ENCODE results near the gene OXTR. TPM values are rescaled to one million over a fixed set of nuclear protein-coding genes. Genes with fewer than 3 reads are reported as not detected.

The OXTR gene
- polyA plus RNA-seq, 1 donor from 2014 or later, result 1.7 TPM

GRCh38 chr3:8756671-8757070, 12.7 kb downstream of the OXTR start:
- Histone ChIP-seq H3K27ac (ENCODE audit: low read length) (no peak overlapping the region), H3K36me3 (ENCODE audit: insufficient read depth, low read length) (no peaks in the 10 kb centered on the region), H3K27me3 (ENCODE audit: insufficient read depth, low read depth, low read length) (no peaks in the 10 kb centered on the region), H3K9me2 (ENCODE audit: insufficient read depth, low read length) (no peaks in the 10 kb centered on the region), H4K20me1 (ENCODE audit: insufficient read depth) (no peaks in the 10 kb centered on the region), H3K9me3 (ENCODE audit: low read length) (no peaks in the 10 kb centered on the region), H2AFZ (ENCODE audit: low read depth, low read length) (no peak overlapping the region), H3K9ac (ENCODE audit: low read length) (no peak overlapping the region), H3K4me2 (ENCODE audit: low read length) (no peak overlapping the region), H3K4me3 (ENCODE audit: low read length) (no peak overlapping the region), H3F3A (ENCODE audit: insufficient read depth, low read length, poor library complexity, severe bottlenecking) (no peaks in the 10 kb centered on the region), H3K79me2 (replicated peaks; ENCODE audit: insufficient read depth, low read length) (no peaks in the 10 kb centered on the region)
- TF ChIP-seq SMC3 (conservative IDR thresholded peaks at IDR 0.05; ENCODE audit: poor library complexity) (no peak), TAF1 (IDR thresholded peaks at IDR 0.05; ENCODE audit: low read depth) (no peak), REST (IDR thresholded peaks at IDR 0.05; ENCODE audit: borderline replicate concordance) (no peak), MXI1 (conservative IDR thresholded peaks at IDR 0.05; ENCODE audit: poor library complexity, severe bottlenecking) (no peak), POLR2AphosphoS5 (IDR thresholded peaks at IDR 0.05) (no peak), CTCF (IDR thresholded peaks at IDR 0.05; ENCODE audit: poor library complexity, severe bottlenecking) (no peak), EP300 (conservative IDR thresholded peaks at IDR 0.05; ENCODE audit: poor library complexity, severe bottlenecking) (no peak), RAD21 (conservative IDR thresholded peaks at IDR 0.05) (no peak), EZH2 (IDR thresholded peaks at IDR 0.05; ENCODE audit: borderline replicate concordance, insufficient read depth, low read length, poor library complexity, severe bottlenecking) (no peak)

GRCh38 chr3:8755564-8756237, 13.7 kb downstream of the OXTR start:
- no peak for TF ChIP-seq SMC3 (conservative IDR thresholded peaks at IDR 0.05; ENCODE audit: poor library complexity)
- no peak for TF ChIP-seq EP300 (conservative IDR thresholded peaks at IDR 0.05; ENCODE audit: poor library complexity, severe bottlenecking)
- no peak for TF ChIP-seq MXI1 (conservative IDR thresholded peaks at IDR 0.05; ENCODE audit: poor library complexity, severe bottlenecking)
- TF ChIP-seq RAD21 (conservative IDR thresholded peaks at IDR 0.05), result no peak
- Histone ChIP-seq H3K9ac (ENCODE audit: low read length) (no peak overlapping the region), H3K36me3 (ENCODE audit: insufficient read depth, low read length) (no peaks in the 10 kb centered on the region), H3K79me2 (replicated peaks; ENCODE audit: insufficient read depth, low read length) (no peaks in the 10 kb centered on the region), H3K9me2 (ENCODE audit: insufficient read depth, low read length) (no peaks in the 10 kb centered on the region), H3K4me2 (ENCODE audit: low read length) (no peak overlapping the region), H3K4me3 (ENCODE audit: low read length) (no peak overlapping the region), H2AFZ (ENCODE audit: low read depth, low read length) (no peak overlapping the region), H3K9me3 (ENCODE audit: low read length) (no peaks in the 10 kb centered on the region), H3K27ac (ENCODE audit: low read length) (no peak overlapping the region), H3K27me3 (ENCODE audit: insufficient read depth, low read depth, low read length) (no peaks in the 10 kb centered on the region), H3F3A (ENCODE audit: insufficient read depth, low read length, poor library complexity, severe bottlenecking) (no peaks in the 10 kb centered on the region), H4K20me1 (ENCODE audit: insufficient read depth) (no peaks in the 10 kb centered on the region)
